Measurements from ENCODE around the gene NRP2.
A peak's percentile ranks its signal among the peaks of the same experiment; 100 is the strongest.

Gene NRP2

DNA sequence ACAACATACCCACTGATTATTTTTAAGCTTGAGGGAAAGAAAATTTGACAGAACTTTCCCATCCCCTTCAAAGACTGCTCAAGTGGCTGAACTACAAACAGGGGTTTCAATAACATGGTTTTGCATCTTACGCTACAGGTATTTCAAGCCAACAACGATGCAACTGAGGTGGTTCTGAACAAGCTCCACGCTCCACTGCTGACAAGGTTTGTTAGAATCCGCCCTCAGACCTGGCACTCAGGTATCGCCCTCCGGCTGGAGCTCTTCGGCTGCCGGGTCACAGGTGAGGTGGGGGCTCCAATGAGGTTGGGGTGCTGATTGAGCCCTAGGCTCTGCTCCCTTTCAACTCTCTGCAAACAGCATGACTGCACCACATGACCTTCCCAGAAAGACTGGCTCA lies 58.1 kb downstream of the NRP2 start:
- no peak overlapping the region for H3K4me3 ChIP-seq (ENCODE audit: low read depth, low read length)
- DNase-seq (ENCODE audit: low read depth), result no peak
- TF ChIP-seq CTCF (conservative IDR thresholded peaks at IDR 0.05; ENCODE audit: low read depth, low read length), result no peak

DNA sequence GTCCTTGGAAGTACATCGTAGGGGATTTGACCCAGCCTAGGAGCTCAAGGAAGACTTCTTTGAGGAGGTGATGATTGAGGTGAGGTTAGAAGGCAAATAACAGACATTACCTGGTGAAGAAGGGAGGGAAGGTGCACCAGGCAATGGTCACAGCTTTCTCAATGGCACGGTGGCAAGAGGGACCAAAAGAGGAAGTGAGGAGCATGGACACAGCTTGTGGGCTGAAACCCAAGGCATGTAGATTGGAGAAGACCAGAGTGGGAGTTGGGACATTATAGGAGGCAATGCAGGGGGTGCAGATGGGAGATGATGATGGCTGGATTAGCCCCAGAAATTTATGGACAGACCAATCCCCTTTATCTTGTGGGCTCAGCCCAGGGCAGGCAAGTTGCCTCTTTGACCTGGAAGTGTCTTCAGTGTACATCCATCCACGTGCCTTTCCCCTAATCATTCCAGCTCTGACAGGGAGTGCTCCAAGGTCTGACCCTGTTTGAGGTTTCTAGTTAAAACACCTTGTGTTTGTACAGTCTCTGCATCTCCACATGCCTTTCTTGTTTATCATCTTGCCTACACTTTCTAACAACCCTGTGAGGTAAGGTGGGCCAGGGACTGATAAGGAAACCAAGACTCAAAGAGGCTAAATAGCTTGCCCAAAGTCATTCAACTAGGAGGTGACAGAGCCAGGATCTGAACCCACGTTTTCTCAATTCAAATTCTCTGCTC lies 59.1 kb downstream of the NRP2 start:
- no peak for TF ChIP-seq CTCF (conservative IDR thresholded peaks at IDR 0.05; ENCODE audit: low read depth, low read length)
- no peak for DNase-seq (ENCODE audit: low read depth)
- H3K4me3 ChIP-seq (ENCODE audit: low read depth, low read length), result no peak overlapping the region

DNA sequence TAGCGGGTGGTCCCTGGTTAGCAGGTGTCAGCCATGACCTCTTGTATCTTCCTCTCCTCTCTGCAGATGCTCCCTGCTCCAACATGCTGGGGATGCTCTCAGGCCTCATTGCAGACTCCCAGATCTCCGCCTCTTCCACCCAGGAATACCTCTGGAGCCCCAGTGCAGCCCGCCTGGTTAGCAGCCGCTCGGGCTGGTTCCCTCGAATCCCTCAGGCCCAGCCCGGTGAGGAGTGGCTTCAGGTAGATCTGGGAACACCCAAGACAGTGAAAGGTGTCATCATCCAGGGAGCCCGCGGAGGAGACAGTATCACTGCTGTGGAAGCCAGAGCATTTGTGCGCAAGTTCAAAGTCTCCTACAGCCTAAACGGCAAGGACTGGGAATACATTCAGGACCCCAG lies 60.8 kb downstream of the NRP2 start:
- DNase-seq (ENCODE audit: low read depth), result no peak
- H3K4me3 ChIP-seq (ENCODE audit: low read depth, low read length), result no peak overlapping the region
- TF ChIP-seq CTCF (conservative IDR thresholded peaks at IDR 0.05; ENCODE audit: low read depth, low read length), result no peak

DNA sequence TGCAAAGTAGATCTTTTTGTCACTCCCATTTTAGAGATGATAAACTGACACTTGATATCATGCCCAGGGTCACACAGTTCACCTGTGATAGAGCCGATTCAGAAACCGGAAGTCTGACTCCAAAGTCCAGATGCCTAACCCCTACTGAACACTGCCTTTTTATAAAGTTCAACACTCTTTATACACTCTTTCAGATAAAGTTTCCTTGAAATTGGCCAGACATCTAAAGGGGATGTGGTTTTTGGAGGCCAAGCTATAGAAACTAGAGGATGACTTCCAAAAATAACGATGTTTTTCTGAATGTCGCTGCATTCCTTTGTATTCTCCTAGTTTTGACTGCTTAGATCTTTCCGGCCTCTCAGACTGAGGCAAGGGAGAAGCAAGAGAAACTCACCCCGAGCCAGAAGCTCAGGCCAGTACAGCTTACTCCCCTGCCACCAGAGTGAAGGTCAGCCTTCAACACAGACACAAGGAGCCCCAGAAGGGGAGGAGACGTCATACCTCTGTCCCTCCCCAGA lies 61.8 kb downstream of the NRP2 start:
- peak; percentile 53 for DNase-seq (ENCODE audit: low read depth)
- no peak overlapping the region for H3K4me3 ChIP-seq (ENCODE audit: low read depth, low read length)
- no peak for TF ChIP-seq CTCF (conservative IDR thresholded peaks at IDR 0.05; ENCODE audit: low read depth, low read length)

- DNase-seq (ENCODE audit: low read depth), result no peak
- no peak overlapping the region for H3K4me3 ChIP-seq (ENCODE audit: low read depth, low read length)
- no peak for TF ChIP-seq CTCF (conservative IDR thresholded peaks at IDR 0.05; ENCODE audit: low read depth, low read length)
Observed at GRCh38 chr2:205745661-205746419, 63.5 kb downstream of the NRP2 start.

DNA sequence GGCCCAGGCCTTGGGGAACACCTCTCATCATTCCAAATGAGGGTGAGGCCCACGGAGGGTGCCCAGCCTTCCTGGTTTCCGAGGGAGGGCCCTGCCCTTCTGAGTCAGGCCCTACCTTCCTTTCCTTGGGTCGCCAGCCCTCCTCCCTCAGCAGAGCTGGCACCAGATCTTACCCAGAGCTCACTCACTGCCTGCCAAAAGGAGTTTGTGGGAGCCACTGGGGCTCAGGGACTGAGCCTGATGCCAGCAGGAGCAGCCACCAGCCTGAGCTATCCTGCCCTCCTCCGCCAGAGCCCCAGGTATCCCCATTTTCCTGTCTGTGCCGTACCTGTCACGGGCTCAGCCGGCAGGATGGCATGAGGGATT lies 64.1 kb downstream of the NRP2 start:
- no peak for DNase-seq (ENCODE audit: low read depth)
- no peak overlapping the region for H3K4me3 ChIP-seq (ENCODE audit: low read depth, low read length)

More for the DNA sequence above, 64.1 kb downstream of the NRP2 start:
- no peak for TF ChIP-seq CTCF (conservative IDR thresholded peaks at IDR 0.05; ENCODE audit: low read depth, low read length)

Measured in choroid plexus epithelial cell (primary cell).